Measurements from ENCODE around the gene CIT.

GRCh38 chr12:119751961-119752360 lies 125.2 kb downstream of the CIT start:
- TF ChIP-seq RBBP5 (conservative IDR thresholded peaks at IDR 0.05): no peak
- TF ChIP-seq, protein P1, sequence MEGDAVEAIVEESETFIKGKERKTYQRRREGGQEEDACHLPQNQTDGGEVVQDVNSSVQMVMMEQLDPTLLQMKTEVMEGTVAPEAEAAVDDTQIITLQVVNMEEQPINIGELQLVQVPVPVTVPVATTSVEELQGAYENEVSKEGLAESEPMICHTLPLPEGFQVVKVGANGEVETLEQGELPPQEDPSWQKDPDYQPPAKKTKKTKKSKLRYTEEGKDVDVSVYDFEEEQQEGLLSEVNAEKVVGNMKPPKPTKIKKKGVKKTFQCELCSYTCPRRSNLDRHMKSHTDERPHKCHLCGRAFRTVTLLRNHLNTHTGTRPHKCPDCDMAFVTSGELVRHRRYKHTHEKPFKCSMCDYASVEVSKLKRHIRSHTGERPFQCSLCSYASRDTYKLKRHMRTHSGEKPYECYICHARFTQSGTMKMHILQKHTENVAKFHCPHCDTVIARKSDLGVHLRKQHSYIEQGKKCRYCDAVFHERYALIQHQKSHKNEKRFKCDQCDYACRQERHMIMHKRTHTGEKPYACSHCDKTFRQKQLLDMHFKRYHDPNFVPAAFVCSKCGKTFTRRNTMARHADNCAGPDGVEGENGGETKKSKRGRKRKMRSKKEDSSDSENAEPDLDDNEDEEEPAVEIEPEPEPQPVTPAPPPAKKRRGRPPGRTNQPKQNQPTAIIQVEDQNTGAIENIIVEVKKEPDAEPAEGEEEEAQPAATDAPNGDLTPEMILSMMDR (IDR thresholded peaks at IDR 0.05 in 2 of 3, conservative IDR thresholded peaks at IDR 0.05 in 1 of 3; ENCODE audit: control insufficient read depth in 2 of 3, extremely low read depth in 1 of 3, insufficient read depth in 1 of 3, low read depth in 3 of 3, low read length in 3 of 3): no peak
- TF ChIP-seq RELA (IDR thresholded peaks at IDR 0.05; ENCODE audit: borderline replicate concordance, partially characterized antibody): no peak
- TF ChIP-seq POLR2A (IDR thresholded peaks at IDR 0.05; ENCODE audit: low read depth, low read length): no peak
- TF ChIP-seq ZNF274 (IDR thresholded peaks at IDR 0.05; ENCODE audit: insufficient read depth, insufficient read length): no peak
- TF ChIP-seq CREM (IDR thresholded peaks at IDR 0.05; ENCODE audit: low read depth): no peak
- TF ChIP-seq NFYB (IDR thresholded peaks at IDR 0.05; ENCODE audit: insufficient read depth, low read depth, low read length): no peak
- TF ChIP-seq RCOR1 (conservative IDR thresholded peaks at IDR 0.05; ENCODE audit: low read depth, low read length): no peak
- no peak for TF ChIP-seq SREBF2 (IDR thresholded peaks at IDR 0.05; ENCODE audit: low read length)
- no peak for TF ChIP-seq RFX5 (IDR thresholded peaks at IDR 0.05; ENCODE audit: low read depth, low read length)
